GM21723 (cell line): ENCODE results near the gene VARS1.
"Not testable (repeated sequence)": the region's sequence is repeated elsewhere in the genome, so short reads cannot be mapped to it uniquely, and the experiment has no call there.

Experiments used
- ATAC-seq: cut with Tn5 transposase; IDR thresholded peaks from one replicate; pipeline ENCODE4 v1.9.1; 2021; ENCODE audit warnings: mild to moderate bottlenecking, moderate library complexity; ENCODE audit not compliant: unreplicated experiment

The VARS1 gene

DNA sequence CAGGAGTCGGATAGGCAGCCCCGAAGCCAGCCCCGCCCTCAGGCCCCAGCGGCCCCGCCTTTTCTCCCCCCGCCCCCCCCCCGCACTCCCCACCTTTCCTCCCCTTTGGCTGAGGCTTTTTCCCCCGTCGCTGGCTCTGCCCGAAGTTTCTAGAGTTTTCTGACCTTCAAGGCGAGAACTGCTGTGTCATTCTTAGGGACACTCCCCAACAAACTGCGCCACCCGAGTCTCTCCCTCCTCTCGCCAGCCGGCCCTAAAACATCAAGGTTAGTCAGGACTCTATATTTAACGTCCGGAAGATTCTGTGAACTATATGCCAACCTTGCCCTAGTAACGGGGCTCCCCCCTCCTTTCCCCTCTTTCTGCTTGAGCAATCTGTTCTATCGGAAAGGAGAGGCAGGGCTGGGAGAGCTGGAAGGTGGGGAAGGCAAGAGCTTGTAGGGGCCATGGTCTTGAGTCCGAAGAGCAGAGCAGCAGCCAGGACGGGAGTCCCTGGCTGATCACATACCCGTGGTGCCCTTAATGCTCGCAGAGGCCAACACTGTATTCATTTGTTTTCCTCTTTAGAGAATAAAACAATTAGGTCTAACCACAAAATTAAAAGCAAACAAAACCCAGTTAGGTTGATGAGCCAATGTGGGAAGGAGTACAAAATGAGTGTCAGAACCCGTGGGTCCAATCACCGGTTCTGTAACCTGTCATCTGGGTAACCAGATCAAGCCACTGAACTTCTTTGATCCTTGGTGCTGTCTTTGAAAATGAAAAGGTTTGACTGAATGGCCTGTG lies 26.7 kb upstream of the VARS1 start:
- ATAC-seq: peak; percentile 19

DNA sequence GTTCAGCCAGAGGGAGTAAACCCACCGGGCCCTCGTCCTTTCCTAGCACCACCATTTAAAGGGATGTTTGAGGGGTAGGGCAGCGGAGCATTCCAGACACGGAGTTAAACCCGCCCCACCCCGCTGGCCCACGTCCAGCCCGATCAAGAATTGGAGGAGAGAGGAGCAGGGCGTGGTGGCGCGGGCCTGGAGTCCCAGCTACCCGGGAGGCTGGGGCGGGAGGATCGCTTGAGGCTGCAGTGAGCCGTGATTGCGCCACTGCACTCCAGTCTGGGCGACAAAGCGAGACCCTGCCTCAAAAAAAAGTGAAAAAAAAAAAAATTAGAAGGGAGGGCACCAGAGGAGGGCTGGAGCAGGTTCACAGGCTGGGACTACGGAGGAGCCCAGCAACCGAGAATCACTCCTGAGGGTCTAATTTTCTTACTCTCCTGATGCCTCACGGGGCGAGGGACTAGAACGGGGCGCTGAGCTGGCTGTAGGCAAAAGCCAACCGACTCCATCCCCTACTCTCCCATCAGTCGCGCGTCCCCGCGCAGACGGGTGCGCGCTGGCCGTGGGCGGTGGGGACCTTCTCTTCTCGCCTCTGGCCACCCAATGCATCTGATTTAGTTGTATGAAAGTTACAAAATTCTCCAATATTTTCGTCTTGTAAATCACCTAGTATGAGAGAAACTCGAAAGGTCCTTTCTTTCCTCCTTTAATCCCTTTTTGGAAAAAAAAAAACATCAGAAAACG lies 25.9 kb upstream of the VARS1 start:
- peak; percentile 39 for ATAC-seq

DNA sequence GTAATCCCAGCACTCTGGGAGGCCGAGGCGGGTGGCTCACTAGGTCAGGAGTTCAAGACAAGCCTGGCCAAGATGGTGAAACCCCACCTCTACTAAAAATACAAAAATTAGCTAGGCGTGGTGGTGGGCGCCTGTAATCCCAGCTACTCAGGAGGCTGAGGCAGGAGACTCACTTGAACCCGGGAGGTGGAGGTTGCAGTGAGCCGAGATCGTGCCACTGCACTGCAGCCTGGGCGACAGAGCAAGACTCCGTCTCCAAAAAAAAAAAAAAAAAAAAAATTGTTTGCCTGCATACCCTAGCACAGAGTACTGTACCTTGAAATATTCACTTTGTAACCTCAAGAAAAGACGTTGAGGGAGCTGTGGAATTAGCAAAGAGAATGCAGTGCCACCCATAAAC lies 24.8 kb upstream of the VARS1 start:
- not testable (repeated sequence) for ATAC-seq

DNA sequence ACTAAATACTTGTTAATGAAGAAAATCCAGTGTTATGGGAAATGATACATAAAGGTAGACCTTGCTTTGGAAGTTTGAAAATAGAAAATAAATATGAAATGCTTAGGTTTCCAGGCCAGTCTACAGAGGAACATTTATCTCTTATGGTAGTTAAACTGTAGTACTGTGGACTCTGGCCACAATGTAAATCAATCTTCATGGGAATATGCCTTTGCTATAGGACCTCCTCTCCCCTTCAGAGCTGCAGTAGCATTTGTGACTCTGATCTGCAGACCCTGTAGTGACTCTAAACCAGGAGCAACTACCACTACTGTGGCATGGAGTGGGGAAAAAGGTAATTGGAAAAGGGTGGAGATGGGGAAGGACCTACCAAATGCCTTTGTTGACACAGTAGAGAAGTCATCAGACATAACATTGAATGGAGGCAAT lies 24.3 kb upstream of the VARS1 start:
- no peak for ATAC-seq

DNA sequence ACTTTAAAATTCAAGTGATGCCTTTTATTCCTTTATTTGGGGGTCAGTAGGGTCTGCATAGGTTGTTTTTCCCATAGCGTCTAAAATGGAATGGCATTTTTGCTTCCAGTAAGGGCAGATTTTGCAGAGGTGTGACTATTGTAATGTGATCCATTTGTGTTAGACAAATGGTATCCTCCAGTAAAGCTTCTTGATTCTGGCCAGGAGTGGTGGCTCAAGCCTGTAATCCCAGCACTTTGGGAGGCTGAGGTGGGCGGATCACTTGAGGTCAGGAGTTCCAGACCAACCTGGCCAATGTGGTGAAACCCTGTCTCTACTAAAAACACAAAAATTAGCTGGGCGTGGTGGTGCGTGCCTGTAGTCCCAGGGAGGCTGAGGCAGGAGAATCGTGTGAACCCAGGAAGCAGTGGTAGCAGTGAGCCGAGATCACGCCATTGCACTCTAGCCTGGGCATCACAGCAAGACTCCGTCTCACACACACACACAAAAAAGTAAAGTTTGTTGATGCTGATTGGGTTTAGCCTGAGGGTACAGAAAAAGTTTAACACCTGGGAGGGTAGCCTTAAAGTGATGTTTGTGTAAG lies 22.5 kb upstream of the VARS1 start:
- ATAC-seq: not testable (repeated sequence)

DNA sequence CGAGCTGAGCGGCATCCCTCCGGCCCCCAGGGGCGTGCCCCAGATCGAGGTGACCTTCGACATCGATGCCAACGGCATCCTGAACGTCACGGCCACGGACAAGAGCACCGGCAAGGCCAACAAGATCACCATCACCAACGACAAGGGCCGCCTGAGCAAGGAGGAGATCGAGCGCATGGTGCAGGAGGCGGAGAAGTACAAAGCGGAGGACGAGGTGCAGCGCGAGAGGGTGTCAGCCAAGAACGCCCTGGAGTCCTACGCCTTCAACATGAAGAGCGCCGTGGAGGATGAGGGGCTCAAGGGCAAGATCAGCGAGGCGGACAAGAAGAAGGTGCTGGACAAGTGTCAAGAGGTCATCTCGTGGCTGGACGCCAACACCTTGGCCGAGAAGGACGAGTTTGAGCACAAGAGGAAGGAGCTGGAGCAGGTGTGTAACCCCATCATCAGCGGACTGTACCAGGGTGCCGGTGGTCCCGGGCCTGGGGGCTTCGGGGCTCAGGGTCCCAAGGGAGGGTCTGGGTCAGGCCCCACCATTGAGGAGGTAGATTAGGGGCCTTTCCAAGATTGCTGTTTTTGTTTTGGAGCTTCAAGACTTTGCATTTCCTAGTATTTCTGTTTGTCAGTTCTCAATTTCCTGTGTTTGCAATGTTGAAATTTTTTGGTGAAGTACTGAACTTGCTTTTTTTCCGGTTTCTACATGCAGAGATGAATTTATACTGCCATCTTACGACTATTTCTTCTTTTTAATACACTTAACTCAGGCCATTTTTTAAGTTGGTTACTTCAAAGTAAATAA lies 21.8 kb upstream of the VARS1 start:
- ATAC-seq: not testable (repeated sequence)

DNA sequence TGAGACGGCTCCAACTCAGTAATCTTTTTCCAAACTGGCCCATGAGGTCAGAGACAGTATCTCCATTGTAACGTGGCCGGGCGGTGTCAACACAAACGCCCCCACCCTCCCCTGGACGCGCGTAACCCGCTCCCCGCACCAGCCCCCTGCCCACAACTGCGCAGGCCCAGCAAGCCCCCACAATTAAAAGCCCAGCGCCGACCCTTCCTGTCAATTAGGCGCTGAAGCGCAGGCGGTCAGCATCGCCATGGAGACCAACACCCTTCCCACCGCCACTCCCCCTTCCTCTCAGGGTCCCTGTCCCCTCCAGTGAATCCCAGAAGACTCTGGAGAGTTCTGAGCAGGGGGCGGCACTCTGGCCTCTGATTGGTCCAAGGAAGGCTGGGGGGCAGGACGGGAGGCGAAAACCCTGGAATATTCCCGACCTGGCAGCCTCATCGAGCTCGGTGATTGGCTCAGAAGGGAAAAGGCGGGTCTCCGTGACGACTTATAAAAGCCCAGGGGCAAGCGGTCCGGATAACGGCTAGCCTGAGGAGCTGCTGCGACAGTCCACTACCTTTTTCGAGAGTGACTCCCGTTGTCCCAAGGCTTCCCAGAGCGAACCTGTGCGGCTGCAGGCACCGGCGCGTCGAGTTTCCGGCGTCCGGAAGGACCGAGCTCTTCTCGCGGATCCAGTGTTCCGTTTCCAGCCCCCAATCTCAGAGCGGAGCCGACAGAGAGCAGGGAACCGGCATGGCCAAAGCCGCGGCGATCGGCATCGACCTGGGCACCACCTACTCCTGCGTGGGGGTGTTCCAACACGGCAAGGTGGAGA lies 19.7 kb upstream of the VARS1 start, which contains the start of the genes HSPA1A and HSPA1L:
HSPA1A (plus strand) TSS at position 519 of the 814 bp plus-strand sequence; CDS start at position 733, 214 bp downstream.
HSPA1L (minus strand) TSS at position 259 of the 814 bp plus-strand sequence. CDS start 3,311 bp downstream, outside the sequence.
- peak; percentile 34 for ATAC-seq

DNA sequence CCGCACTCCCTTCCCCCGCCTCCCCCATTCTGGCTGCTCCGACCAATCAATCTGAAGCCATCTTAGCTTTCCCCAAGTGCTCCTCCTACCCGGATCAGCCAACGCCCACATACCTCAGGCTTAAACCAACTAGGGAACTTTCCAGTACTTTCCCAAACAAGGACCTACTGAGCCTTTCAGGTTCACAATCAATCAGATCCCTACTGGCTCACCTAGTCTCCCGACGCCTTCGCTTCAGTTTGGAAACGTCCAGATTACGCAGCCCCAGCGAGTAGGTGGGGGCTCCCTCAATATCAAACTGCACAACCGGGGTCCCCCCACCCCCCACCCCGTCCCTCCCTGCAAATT lies 19.1 kb upstream of the VARS1 start:
- ATAC-seq: peak; percentile 27

DNA sequence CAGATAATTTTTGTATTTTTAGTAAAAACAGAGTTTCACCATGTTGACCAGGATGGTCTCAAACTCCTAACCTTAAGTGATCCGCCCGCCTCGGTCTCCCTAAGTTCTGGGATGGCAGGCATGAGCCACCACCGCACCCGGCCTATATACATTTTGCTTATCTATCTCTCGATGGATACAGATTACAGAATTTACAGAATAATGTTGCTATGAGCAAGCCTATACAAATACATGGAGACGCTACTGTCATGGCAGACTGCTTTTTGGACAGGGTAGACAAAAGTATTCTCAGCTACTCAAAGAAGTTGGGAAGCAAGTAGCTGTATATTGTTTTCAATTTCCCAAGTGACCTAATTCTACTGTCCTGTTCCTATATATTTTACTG lies 17.9 kb upstream of the VARS1 start:
- no peak for ATAC-seq

DNA sequence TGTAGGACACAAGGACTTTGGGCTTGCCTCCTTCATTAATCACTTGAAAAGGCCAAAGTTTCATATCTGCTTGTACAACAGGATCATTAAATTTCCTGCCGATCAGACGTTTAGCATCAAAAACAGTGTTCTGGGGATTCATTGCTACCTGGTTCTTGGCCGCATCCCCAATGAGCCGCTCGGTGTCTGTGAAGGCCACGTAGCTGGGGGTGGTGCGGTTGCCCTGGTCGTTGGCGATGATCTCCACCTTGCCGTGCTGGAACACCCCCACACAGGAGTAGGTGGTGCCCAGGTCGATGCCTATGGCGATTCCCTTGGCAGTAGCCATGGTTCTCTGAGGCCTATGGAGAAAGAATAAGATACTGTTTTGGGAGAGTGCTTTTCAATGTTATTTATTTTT lies 16.1 kb upstream of the VARS1 start:
- no peak for ATAC-seq

DNA sequence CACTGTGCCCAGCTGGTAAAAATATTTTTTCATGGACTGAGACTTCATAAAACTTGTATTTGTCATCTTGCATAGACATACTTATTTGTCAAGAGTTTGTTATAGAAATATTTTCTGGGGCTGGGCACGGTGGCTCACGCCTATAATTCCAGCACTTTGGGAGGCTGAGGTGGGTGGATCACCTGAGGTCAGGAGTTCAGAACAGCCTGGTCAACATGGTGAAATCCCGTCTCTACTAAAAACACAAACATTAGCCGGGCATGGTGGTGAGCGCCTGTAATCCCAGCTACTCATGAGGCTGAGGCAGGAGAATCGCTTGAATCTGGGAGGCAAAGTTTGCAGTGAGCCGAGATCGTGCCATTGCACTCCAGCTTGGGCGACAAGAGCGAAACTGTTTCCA lies 13.0 kb upstream of the VARS1 start:
- ATAC-seq: not testable (repeated sequence)

DNA sequence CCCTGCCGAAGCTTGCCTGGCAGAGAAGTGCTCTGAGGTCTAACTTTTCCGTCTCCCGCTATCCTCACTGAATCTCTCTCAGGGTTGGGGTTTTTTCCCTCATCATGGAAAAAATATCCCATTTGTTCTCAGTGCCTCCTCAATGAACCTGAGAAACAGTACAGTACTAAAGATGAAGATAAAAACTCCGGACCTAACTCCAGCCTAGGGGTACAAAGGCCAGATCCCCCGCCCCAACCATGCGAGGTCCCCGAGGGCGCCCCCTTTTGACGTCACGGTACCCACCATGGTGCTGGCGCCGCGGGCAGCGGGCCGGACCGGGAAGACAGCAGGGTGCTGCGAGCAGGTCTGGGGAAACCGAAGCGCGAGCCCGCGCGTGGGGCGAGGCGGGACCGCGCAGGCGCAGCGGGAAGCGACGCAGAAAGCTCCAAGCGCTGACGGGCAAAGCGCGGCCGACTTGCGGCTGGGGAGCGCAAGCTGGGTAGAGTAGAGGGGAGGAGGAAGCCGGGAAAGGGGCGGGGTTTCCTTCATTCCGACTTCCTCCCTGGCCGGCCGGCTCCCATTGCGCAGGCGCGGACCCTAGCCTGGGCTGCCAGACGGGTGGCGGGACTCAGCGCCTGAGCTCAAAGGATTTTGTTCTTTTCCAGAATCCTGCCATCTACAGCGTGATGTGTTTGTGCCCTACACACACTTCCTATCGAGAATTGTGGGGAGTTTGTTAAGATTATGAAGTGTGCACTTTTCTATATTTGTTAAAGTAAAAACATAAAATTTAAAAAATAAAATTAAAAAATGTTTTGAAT lies 11.1 kb upstream of the VARS1 start, which contains the start of gene LSM2:
LSM2 (minus strand) TSS at position 497 of the 803 bp plus-strand sequence; CDS start at position 288, 209 bp downstream.
- peak; percentile 76 for ATAC-seq

DNA sequence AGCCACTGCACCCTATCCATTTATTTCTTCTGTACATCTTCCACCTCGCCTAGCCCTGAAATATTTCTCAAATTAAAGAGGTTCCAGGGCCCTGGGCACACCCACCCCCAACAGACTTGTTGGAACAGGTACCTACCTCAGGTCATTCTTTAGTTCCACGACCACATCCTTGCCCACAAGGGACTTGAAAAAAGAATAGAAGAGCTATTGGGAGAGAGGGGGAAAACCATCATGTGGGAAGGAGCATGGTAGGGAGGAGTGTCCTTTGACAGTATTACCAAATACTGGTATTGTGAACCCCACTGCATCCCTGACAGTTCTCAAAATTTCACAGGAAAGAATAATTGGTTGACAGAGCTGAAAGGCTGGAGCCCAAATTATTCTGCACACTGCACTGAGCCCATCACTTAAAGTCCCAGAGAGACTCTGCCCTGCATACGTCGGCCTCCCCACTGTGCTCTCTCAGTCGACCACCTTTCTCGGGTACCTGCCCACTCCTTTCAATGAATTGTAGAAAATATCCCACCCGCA lies 10.5 kb upstream of the VARS1 start:
- ATAC-seq: peak; percentile 22

DNA sequence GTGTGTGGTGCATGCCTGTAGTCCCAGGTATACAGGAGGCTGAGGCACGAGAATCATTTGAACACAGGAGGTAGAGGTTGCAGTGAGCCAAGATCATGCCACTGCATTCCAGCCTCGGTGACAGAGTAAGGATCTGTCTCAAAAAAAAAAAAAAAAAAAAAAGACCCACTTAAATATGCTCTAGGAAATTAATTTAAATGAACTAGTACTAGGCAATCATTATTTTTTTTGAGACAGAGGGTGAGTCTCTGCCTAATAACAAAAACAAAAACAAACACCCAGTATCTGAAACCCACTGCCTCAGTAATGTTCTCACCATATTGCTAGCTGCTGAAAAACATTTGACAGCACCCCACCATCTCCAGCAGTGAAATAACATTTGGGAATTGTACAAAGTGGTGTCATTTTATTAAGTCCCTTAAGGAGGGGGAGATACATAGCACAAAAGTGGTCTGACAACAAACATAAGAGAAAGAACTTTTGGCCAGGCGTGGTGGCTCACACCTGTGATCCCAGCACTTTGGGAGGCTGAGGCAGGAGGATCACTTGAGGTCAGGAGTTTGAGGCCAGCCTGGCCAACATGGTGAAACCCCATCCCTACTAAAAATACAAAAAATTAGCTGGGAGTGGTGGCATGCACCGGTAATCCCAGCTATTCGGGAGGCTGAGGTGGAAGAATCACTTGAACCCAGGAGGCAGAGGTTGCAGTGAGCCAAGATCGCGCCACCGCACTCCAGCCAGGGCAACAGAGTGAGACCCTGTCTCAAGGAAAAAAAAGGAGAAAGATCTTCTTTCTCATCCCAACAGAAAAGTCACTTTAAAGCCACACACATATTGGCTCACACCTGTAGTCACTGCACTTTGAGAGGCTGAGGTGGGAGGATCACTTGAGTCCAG lies 5.7 kb upstream of the VARS1 start:
- ATAC-seq: not testable (repeated sequence)

DNA sequence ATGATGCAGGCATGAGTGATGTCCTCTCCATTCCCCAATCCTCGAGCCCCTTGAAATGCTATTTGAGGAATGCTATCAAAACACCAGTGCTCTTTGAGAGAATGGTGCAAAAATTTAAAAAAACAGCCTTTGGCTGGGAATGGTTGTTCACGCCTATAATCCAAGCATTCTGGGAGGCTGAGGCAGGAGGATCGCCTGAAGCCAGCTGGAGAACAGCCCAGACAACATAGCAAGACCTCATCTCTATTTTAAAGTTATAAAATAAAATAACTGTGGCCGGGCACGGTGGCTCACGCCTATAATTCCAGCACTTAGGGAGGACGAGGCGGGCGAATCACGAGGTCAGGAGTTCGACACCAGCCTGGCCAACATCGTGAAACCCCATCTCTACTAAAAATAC lies 4.2 kb upstream of the VARS1 start:
- ATAC-seq: no peak

DNA sequence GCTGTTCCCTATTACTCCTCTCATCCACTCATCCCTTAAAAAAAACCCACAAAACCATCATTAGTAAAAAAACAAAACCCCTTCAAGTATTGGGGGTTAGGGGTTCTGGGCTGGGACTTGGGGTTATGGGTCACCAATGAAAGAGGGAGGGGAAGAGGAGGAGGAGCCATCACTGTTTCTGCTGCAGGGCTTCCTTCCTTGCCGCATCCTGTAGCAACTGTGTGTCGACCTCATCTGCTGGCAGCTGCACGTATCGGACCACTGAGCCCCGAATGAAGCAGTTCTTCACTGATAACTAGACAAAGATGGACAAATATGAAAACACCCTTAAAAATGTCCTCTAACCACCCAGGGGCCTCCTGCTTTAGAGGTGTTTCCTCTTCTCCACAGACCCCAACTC lies 2.0 kb upstream of the VARS1 start:
- no peak for ATAC-seq

DNA sequence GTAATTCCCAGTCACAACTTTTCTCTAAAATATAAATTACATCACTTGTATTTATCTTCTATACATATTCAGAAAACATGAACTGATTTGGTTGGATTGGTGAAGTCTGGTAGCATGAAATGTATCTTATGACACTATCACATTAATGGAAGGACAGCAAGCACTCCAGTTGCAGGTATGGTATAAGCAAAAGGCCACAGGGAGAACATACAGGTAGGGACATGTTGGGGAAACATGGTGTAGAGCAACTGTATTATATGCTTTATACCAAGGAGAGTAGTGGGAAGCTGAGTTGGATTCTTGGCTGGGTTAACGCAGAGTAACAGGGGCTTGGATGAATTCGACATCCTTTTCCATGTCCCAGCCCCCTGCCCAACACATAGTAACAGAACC lies 1.4 kb upstream of the VARS1 start:
- ATAC-seq: no peak
